Epithelial cell of esophagus (primary cell): Measurements from ENCODE around the gene WFDC12.

ENCODE experiments used
- DNase-seq: peaks from one replicate; pipeline ENCODE4 v3.0.0; 2010; ENCODE audit warnings: low read depth
- H3K4me3 ChIP-seq: 2 replicates; pipeline ENCODE4 v1.5.1; 2011; ENCODE audit warnings: mild to moderate bottlenecking, low read length, control low read depth
- TF ChIP-seq, protein P1 (sequence below): IDR thresholded peaks from 2 replicates; pipeline ENCODE4 v1.5.1; 2011; ENCODE audit warnings: low read depth, mild to moderate bottlenecking, low read length, control low read depth, inconsistent platforms; ENCODE audit not compliant: insufficient read depth; ENCODE audit errors: missing control alignments

The WFDC12 gene

DNA sequence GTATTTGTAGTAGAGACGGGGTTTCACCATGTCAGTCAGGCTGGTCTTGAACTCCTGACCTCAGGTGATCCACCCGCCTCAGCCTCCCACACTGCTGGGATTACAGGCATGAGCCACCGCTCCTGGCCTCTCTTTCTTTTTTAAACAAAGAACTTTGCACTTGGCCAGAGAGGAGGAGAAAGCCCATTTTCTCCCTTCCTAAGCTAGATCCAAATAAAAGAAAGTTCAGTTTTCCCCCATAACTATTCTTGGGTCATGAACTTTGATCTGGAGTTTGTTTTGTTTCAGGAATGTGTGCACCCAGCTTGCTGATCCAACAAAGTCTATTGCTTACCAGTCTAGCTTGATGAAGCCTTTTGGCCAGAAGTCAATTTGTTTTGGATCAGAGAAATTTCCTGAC is 46.7 kb downstream of the WFDC12 start:
- TF ChIP-seq, protein P1, sequence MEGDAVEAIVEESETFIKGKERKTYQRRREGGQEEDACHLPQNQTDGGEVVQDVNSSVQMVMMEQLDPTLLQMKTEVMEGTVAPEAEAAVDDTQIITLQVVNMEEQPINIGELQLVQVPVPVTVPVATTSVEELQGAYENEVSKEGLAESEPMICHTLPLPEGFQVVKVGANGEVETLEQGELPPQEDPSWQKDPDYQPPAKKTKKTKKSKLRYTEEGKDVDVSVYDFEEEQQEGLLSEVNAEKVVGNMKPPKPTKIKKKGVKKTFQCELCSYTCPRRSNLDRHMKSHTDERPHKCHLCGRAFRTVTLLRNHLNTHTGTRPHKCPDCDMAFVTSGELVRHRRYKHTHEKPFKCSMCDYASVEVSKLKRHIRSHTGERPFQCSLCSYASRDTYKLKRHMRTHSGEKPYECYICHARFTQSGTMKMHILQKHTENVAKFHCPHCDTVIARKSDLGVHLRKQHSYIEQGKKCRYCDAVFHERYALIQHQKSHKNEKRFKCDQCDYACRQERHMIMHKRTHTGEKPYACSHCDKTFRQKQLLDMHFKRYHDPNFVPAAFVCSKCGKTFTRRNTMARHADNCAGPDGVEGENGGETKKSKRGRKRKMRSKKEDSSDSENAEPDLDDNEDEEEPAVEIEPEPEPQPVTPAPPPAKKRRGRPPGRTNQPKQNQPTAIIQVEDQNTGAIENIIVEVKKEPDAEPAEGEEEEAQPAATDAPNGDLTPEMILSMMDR, result no peak
- no peak for DNase-seq
- H3K4me3 ChIP-seq, result no peak overlapping the region
